Osteocyte (in vitro differentiated cells): ENCODE measurements around the gene AKIP1. TPM values are rescaled to one million over a fixed set of nuclear protein-coding genes. Genes with fewer than 3 reads are reported as not detected.

Experiments used
- DNase-seq: peaks from one replicate; pipeline ENCODE4 v3.0.0; 2021; ENCODE audit warnings: mixed read lengths; ENCODE audit not compliant: unreplicated experiment; ENCODE audit errors: extremely low spot score
- H3K27ac Mint-ChIP-seq: one replicate; pipeline ENCODE4 v1.8.0; 2021; ENCODE audit warnings: mild to moderate bottlenecking, mixed read lengths; ENCODE audit not compliant: unreplicated experiment
- H3K27me3 Mint-ChIP-seq: one replicate; pipeline ENCODE4 v1.8.0; 2021; ENCODE audit warnings: mixed read lengths; ENCODE audit not compliant: unreplicated experiment
- H3K36me3 Mint-ChIP-seq: one replicate; pipeline ENCODE4 v1.8.0; 2021; ENCODE audit warnings: mixed read lengths; ENCODE audit not compliant: unreplicated experiment
- H3K4me1 Mint-ChIP-seq: one replicate; pipeline ENCODE4 v1.8.0; 2021; ENCODE audit warnings: mixed read lengths; ENCODE audit not compliant: unreplicated experiment
- H3K4me3 Mint-ChIP-seq: one replicate; pipeline ENCODE4 v1.8.0; 2021; ENCODE audit warnings: mild to moderate bottlenecking, moderate library complexity, mixed read lengths; ENCODE audit not compliant: unreplicated experiment
- H3K9me3 Mint-ChIP-seq: one replicate; pipeline ENCODE4 v1.8.0; 2021; ENCODE audit warnings: mixed read lengths; ENCODE audit not compliant: unreplicated experiment
- total RNA-seq: library from RNA; stranded (reverse); gene quantifications from 2 replicates; pipeline ENCODE4 v1.2.1, GENCODE V29; 2021
- TF ChIP-seq, protein P1 (sequence below): fragments of 200-600 bp; sonication (generic); IDR thresholded peaks from 2 replicates; pipeline ENCODE4 v1.5.0; 2021; ENCODE audit warnings: antibody characterized with exemption, mild to moderate bottlenecking, moderate library complexity

AKIP1 gene
- total RNA-seq, 1 donor from 2014 or later, result 32.6 TPM

DNA sequence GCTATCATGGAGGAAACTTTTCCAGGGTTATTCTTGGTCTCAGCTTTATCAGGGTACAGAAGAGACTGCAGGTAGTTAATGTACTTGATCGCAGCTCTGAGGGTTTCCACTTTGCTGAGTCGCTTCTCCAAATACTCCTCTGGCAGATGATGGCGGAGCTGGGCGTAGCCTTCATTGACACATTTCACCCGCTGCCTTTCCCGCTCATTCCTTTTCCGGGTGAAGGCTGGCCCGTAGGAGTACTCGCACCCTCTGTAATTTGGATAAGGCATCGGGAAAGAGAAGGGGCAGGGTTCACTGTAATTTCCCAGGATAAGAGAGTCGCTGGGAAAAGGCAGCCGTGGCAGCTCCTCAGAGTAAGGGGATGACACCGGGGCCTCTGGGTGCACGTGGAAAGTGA, 26.7 kb downstream of the AKIP1 start:
- Mint-ChIP-seq H3K27ac (no peak overlapping the region), H3K9me3 (no peaks in the 10 kb centered on the region), H3K4me3 (no peak overlapping the region), H3K27me3 (peaks cover 4% of the 10 kb centered on the region), H3K4me1 (peaks cover 9% of the 10 kb centered on the region), H3K36me3 (peaks cover 2% of the 10 kb centered on the region)
- TF ChIP-seq, protein P1, sequence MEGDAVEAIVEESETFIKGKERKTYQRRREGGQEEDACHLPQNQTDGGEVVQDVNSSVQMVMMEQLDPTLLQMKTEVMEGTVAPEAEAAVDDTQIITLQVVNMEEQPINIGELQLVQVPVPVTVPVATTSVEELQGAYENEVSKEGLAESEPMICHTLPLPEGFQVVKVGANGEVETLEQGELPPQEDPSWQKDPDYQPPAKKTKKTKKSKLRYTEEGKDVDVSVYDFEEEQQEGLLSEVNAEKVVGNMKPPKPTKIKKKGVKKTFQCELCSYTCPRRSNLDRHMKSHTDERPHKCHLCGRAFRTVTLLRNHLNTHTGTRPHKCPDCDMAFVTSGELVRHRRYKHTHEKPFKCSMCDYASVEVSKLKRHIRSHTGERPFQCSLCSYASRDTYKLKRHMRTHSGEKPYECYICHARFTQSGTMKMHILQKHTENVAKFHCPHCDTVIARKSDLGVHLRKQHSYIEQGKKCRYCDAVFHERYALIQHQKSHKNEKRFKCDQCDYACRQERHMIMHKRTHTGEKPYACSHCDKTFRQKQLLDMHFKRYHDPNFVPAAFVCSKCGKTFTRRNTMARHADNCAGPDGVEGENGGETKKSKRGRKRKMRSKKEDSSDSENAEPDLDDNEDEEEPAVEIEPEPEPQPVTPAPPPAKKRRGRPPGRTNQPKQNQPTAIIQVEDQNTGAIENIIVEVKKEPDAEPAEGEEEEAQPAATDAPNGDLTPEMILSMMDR, result no peak
- DNase-seq, result no peak

DNA sequence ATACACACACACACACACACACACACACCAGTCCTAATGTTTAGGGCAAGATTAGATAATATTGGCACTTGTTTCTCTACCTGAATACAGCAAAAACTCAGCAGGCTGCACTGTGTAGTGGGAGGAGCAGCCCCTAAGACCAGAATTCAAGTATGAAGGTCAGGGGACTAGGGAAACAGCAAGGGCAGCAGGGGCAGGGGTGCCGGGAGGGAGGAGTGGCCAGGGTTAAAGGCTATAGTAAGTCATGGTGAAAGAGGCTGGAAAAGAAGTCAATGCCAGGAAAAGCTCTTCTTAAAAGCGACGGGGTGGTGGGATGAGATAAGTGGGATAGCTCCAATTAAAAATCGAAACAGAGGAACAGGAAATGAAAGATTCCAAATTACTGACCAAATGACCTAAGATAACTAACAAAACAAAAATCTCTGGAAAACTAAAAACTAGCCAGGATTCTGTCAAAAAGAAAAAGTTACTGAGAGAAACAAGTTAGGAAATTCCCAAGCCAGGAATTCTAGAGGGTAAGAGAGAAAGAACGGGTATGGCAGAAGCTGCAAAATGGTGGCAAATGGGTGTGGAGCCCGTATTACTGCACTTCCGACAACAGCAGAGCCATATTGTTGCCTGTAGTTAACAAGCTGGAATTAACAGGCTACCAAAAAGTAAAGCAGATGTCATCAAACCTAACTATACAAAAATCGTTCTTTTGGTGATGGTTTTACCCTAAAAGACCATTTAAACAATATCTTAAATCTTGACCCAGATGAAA, 30.5 kb downstream of the AKIP1 start:
- TF ChIP-seq, protein P1, result no peak
- Mint-ChIP-seq H3K27ac (no peak overlapping the region), H3K27me3 (peaks cover 4% of the 10 kb centered on the region), H3K9me3 (no peaks in the 10 kb centered on the region), H3K4me1 (no peaks in the 10 kb centered on the region), H3K36me3 (peaks cover 2% of the 10 kb centered on the region), H3K4me3 (no peak overlapping the region)
- no peak for DNase-seq

DNA sequence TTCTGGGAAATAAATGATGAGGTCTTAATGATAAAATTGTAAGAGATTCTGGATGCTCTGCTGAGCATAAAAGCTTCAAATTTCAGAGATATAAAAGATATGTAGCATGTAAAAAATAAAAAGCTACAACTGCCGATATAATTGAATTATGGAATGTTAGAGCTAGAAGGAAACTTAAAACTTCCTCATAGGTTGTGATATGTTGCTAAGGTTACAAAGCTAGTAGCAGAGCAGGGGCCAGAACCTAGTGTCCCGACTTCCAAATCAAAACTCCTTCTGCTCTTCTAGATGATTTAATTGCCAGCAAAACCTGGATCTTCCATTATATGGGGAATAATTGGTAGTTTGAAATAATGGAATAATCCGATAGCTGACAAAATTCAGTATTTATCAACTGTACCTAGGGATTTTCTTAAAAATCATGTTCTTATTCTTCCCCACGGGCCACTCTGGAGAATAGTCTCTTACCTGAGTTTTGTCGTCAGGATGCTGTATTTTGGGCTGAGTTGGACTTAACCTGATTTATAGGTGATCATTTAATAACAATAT, 31.6 kb downstream of the AKIP1 start, which contains the start of gene ASCL3:
TSS of gene ASCL3 (minus strand) at position 499 of the 549 bp plus-strand sequence. CDS start 4,855 bp downstream, outside the sequence.
- Mint-ChIP-seq H3K27ac (no peak within 1 kb of the TSS), H3K4me1 (no peaks in the 10 kb centered on the region), H3K36me3 (peaks cover 7% of the 10 kb centered on the region), H3K9me3 (no peaks in the 10 kb centered on the region), H3K4me3 (no peak within 1 kb of the TSS), H3K27me3 (peaks cover 4% of the 10 kb centered on the region)
- TF ChIP-seq, protein P1, result no peak
- DNase-seq, result no peak

DNA sequence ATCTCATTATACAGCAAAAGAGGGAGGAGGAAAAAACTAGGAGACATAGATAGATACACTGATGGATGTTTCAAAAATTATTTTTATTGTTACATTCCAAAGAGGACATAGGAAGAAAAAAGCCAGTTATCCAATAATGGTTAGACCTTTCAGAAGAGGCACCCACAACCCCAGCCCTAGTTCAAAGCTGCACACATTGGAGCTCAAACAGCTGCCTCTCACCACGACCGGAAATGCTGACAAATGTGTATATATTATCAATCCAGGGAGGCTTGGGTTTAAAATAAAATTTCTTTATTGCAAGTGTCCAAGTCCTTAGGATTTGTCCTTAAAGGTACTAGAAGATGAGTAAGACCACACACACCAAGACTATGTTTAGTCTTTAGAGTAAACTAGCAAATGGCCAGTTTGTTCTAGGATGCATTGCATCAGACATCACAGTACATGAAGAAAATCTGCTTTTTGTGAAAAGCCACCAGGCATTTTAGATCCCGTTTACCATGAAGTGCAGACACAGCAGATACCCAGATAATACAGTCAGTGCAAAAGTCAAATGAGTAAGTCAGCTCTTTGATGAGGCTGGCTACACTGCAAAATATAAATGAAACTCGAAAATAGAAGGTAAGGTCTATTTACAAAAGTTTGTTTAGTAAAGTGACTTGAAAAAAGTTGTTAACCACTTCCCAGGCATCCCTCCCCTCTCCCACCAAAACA, 36.4 kb downstream of the AKIP1 start:
- no peak for DNase-seq
- Mint-ChIP-seq H3K27me3 (no peaks in the 10 kb centered on the region), H3K4me3 (no peak overlapping the region), H3K27ac (no peak overlapping the region), H3K4me1 (no peaks in the 10 kb centered on the region), H3K36me3 (peaks cover 23% of the 10 kb centered on the region), H3K9me3 (no peaks in the 10 kb centered on the region)
- TF ChIP-seq, protein P1, result no peak

DNA sequence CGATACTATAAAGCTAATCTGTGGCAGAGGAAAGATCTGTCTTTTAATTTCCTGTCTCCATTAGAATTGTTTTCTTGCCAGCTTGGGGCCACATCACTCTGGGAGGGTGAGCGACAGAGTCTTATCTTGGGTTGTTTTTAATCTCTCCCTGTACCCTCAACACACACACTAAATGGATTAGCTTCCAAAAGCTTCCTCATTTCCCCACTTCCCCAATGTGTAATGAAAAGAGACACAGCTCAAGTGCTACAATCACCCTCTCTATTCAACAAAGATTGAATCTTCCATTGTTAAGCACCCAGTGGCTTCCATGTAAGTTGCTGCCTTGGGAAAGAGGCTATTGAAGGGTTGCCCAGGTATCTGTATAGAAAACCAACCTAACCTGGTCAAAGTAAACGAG, 37.9 kb downstream of the AKIP1 start:
- no peak for DNase-seq
- H3K4me1 Mint-ChIP-seq, result no peaks in the 10 kb centered on the region
- H3K27me3 Mint-ChIP-seq, result no peaks in the 10 kb centered on the region
- TF ChIP-seq, protein P1, result no peak
- no peak overlapping the region for H3K27ac Mint-ChIP-seq
- no peaks in the 10 kb centered on the region for H3K9me3 Mint-ChIP-seq
- H3K36me3 Mint-ChIP-seq, result peaks cover 28% of the 10 kb centered on the region
- no peak overlapping the region for H3K4me3 Mint-ChIP-seq
